ENCODE results near the gene FAM162B.
A peak's percentile ranks its signal among the peaks of the same experiment; 100 is the strongest.
"Not testable (repeated sequence)": the region's sequence is repeated elsewhere in the genome, so short reads cannot be mapped to it uniquely, and the experiment has no call there.

The FAM162B gene

DNA sequence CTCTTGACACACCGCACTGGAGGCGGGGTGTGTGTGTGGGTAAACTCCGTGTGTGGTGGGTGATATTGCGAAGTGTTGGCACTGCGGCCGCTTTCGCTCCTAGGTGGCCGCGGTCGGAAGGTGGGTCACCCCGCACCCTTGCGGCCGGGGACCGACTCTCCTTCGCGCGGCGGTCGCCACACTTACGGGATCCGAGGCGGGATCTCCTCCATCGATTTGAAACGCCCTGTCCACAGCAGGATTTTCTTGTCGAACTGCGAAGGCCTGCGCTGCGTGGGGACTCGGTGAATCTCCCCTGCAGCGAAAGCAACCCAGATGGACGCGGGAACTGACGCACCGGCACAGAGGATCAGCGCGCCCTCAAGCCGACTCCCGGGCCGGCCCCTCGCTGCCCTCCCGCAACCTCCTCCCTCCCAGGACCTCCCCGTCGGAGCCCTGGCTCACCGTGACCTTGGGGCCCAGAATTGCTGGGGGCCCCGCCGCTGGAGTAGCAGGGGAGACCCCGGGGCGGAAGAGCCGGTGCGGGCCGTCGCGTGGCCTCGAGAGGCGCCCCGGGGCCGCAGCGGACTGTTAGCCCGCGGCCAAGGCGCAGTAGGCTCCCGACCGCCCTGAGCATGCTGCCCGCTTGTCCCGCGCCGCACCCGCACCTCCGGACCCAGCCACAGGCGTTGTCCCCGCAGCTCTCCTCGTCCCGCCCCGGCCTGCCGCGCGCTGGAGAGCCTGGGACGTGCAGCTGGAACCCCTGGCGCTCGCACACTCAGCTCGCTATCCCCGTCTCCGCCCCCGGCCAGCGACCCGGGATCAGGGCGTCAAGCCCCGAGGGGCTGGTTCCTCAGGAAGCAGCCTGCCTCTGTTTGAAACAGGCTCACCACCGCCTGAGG is at the start of gene FAM162B:
TSS of gene FAM162B (minus strand) at position 759 of the 881 bp plus-strand sequence. CDS start at position 616, 143 bp downstream.
- FAIRE-seq, result no peak

DNA sequence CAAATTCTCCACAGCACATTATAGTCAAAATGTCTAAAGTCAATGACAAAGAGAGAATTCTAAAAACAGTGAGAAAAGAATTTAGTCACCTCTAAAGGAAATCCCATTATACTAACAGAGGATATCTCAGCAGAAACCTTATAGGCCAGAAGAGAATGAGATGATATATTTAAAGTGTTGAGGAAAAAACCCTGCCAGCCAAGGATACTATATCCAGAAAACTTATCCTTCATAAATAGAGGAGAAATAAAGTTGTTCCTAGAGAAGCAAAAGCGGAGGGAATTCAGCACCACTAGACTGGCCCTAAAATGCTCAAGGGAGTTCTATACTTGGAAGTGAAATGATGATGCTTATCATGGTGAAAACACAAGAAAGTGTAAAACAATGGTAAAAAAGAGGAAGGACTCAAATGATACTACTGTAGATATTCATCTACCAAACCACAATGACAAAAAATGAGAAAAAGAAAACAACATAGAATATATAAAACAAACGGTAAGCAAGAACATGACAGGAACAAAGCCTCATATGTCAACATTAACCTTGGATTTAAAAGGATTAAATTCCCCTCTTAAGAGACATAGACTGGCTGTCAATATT is 46.6 kb upstream of the FAM162B start:
- FAIRE-seq, result no peak

DNA sequence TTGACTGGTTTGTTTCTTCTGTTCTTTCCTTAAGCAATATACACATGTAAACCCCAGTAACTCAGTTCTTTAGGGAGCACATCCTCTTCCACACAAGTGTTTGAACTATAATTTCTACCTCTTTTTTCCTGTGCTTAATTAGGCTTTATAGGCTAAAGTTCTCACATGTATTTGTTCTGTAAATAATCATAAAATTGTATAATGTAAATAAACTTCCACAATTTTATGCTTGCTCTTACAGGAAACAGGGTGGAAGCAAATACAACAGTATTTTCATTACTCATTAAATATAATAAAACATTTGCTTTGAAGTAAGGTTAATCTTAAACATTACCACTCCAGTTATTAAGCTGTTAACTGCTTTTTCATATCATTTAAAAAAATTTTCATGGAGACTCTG is 36.5 kb upstream of the FAM162B start:
- no peak for FAIRE-seq

DNA sequence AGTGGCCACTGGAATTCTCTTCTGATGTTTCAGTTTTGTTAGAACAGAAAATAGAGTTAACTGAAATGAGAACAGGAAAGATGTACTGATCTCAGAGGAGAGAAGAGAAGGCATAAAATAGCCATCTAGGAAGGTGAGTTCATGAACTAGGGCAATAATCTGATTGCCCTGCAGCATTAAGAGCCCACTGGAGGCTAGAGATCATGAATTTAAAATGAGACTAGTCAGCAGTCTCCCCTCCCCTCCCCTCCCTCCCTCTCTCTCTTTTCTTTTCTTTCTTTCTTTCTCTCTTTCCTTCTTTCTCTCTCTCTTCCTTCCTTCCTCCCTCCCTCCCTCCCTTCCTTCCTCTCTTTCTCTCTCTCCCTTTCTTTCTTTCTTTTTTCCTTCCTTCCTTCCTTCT is 34.4 kb upstream of the FAM162B start:
- no peak for FAIRE-seq

DNA sequence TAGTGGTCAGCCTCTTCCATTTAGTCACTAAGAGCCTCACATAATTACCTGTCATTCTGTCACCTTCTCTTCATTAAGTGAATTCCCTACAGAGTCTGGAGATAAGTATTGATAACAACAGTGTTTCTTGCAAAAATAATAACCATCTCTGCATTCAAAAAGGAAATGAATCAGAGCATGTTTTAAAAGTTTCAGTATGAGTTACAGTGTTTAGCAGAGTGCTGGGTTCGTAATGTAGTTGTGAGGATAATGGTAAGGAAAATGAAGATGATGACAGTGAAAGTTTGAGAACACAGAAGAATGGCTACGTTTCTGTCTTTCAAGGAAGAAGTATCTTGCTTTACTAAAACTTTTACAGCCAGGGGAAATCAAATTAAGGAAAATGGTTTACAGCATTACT is 32.1 kb upstream of the FAM162B start:
- FAIRE-seq, result no peak

DNA sequence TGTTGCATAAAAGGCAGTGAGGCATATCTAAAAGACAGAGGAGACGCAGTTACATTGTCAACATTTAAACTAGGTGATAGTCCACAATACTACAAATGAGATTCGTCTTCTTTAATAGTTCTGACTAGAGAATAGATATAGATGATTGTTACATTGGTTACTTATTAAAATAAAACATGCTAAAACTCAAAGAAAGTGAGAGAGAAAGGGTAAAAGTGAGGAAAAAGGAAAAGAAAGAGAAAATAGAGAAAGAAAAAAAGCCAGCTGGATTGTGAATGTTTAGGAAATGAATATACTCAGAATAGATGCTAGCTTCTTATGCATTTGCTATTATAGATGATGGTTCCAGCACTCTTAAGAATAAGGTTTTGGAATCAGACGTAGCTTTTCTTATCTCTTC is 27.7 kb upstream of the FAM162B start:
- no peak for FAIRE-seq

DNA sequence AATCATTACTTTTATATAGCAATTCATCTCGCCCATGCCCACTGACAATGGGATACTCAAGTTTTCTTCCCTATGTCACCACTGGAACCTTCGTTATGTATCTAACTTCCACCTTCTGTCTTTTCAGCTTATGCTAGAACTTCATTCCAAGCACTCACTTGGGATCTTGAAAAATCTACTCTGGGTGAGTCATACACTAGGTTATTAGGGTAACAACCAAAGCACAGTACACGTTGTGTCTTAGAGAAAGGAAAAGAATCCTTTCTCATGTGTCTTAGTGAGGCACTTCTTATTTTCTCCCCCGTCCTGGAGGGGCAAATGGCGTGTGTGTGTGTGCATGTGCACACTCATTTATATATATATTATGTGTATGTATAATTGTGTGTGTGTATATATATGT is 18.3 kb upstream of the FAM162B start:
- FAIRE-seq, result no peak

DNA sequence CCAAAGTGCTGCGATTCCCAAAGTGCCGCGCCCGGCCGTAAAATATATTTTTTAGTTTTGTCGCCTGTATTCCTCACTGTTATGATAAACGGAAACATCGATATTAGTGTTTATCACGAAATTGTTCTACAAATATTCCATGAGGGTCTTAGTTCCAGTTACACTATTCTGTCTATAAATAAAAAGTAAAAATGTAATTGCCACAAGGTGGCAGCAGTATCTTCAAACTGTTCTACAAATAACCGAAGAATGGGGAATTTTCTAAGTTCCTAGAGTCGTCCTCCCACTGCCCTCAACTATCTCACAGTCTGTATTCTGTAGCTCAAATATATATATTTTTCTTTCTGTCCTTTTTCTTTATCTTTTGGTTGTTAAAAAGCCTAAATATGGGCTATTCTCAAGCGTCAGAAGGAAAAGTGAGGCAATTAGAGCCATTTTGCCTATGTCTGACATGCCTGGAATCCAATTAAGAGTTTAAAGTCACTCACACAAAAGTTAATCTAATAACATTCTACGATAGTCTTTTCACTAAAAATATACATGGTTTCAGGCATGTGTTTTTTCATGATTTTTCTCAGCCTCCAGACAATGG is 14.2 kb upstream of the FAM162B start:
- FAIRE-seq, result peak; percentile 94

DNA sequence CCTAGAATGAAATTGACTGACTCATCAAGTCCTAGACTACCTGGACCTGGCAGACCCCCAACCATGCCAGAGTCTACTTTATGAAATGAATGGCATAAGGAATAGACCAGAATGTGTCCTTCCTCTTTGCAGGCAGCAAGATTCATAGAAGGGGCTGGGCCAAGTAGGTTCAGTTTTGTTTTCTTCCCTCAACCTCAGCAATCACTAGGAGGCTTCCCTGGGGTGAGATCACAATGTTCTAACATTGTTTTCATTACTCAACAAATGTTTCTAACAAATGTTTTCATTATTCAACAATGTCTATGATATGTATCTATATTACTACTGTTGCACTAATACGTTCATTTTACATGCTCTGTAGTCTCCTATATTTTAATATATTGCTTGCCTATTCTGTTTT is 8.4 kb upstream of the FAM162B start:
- no peak for FAIRE-seq

DNA sequence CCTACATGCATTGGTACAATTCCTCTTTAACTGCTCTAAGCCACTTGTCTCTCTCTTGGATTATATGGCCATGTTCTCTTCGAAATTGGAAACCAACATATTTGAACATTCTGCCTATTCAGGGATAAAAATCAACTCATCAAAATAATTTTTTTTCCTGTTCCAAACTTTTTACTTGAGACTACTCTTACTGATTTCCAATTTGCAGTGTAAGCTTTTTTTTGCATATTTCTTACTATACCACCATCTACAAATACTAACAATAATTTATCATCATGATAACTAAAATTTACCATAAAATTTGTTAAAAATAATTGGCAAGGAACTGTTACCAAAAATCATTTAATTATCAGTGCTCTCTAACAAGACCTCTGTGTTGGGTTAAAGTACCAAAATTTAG is 6.9 kb upstream of the FAM162B start:
- no peak for FAIRE-seq

DNA sequence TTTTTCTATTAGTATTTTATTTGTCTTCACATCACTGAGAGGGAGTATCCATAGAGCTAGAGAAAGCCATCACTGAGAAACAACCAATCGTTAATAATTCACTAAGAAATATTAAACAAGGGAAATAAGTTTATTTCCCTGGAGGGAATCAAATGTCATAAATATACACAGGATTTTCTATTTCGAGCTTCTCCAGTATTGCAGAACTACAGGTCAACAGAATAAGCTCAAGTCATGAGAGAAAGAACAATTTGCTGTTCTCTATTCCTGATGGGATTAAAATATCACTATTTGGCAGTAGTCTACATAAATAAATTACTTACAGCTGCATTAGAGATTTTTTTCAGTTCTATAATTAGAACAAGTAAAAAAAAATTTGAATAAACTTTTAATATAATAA is 2.2 kb upstream of the FAM162B start:
- FAIRE-seq, result no peak

DNA sequence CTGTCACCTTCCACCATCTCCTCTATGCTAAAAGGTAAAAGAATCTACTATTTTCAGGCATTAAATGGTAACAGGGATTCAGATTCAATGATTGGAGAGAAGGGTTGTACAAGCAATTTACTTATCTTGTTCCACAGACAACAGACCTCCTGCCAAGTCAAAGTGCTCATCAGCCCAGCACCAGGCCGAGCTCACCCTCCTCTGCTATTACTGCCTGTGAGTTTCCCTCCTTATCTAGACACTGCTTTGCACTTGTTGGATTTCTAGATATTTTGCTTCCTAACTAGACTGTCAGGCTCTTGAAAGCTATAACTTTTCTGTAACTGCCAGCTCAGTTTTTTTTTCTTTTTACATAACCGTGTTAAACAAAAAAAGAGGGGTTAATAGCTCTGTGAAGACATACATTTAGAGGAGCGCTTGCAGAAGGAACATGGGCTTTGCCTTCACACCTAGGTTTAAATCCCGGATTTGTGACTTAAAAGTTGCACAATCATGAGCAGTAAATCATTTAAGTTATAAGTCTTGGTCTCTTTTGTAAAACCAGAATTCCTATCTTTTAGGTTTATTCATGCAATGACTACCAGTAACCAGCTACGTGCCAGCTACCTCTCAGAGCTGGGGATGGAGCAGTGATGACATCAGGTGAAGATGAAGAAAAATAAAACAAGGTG is 1.1 kb upstream of the FAM162B start:
- FAIRE-seq, result no peak

DNA sequence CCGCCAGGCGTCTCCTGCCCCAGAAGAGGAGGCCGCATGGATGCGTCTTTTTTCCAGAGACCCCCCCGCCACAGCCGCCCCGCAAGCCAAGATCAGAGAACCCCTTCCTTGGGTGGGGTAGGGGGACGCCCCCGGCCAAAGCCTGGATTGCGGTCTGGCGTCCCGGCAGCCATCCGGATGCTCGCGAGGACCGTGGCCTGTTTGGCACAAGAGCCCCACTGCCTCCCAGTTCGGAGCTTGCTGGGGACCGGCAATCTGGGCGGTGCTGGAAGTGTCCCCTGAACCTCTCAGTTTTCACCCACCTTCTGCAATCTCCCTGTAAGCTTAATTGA is 924 bp downstream of the FAM162B start:
- FAIRE-seq, result no peak

DNA sequence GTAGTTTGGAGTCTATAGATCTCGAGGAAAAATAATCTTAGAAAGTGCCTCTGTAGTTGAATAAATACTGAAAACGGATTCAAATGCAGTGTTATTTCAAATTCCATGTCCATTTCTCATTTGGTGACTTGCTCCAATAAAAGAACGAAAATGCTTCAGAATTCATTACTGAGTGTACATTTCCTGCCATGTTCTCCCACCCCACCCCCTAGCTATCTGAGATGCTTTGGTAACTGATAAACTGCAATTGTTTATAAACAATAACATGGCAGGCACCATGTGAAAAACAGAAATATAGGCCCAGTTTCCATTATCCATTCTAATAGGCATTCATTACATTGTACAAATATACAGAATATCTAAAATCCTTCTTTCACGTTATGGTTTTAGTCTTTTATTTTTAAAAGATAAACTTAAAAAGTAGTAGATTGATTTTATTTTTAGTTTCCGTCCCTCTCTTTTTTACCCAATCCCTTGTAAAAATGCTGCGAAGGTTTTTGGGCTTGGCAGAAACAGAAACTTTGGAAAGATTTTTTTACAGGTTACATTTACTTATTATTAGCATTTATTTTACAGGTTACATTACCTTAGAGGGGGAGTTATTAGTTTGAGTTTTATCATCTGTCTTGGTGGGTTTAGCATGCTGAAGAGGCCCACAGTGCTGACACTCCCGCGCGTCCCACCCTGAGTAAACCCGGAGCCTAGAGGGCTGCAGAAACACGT is 1.5 kb downstream of the FAM162B start:
- FAIRE-seq, result no peak

DNA sequence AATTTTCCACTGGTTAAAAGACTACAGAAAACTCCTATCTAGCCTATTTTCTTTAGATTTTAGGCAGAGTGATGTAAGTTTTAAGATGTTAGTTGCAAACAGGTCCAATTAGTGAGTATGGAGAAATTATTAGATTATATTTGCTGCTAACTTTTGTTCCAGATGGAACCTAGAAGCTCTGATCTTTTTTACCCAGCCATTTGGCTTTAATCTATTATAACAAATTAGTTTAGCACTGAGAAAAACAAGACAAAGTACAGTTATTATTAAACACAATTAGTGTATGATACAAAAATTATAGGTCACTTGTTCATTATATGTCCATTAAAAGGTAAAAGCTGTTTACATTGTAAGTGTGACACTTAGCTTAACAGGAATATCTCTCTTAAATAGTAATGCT is 2.5 kb downstream of the FAM162B start:
- no peak for FAIRE-seq

DNA sequence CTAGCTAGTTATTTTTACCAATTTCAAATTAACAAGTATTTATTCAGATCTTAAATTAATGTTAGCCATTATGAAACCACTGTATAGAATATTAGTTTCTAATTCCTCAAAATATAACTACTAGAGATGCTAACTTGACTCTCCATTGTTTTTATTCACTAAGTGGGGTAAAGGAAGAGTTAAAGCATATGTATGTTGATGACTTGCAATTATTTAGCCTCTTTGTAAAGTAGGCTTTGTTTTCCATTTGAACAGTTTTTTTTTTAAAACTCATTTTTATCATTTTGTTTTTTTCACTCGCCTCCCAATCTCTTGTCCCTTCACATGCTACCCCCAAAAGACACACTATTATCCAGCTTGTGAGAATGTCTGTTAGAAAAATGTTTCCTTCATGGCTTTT is 3.3 kb downstream of the FAM162B start:
- FAIRE-seq, result no peak

DNA sequence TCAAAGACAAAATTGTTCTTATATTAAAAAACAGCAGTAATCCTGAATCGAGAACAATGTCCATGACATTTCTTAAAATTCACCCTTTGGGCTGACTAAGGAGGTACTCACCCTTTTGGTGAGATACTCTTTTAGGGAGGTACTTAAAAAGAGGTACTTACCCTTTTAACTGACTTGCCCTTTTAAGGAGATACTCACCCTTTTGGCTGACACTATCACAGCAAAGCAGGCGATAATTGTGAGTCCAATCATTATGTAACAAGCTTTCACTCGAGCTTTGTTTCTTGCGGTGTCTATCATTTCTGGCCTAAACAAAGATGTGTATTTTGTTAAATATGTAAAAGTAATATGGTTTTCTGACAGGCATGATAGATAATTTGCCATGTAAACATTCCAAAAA is 3.7 kb downstream of the FAM162B start:
- FAIRE-seq, result no peak

DNA sequence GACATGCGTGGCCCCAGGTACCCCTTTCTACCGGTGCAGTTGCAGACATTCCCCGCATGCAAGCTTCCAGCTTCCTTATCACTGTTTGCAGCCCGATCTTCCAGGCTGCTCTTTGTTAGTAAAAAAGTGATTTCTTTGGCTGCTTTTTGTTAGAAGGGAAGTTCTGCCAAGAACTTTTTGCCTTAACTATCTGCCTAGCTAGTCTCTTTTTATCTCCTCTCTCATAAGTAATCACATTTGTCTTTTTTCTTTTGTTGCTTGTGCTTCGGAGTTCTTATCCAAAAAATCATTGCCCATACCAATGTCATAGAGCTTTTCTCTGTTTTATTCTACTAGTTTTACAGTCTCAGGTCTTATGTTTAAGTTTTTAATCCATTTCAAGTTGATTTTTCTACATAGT is 20.3 kb downstream of the FAM162B start:
- no peak for FAIRE-seq

DNA sequence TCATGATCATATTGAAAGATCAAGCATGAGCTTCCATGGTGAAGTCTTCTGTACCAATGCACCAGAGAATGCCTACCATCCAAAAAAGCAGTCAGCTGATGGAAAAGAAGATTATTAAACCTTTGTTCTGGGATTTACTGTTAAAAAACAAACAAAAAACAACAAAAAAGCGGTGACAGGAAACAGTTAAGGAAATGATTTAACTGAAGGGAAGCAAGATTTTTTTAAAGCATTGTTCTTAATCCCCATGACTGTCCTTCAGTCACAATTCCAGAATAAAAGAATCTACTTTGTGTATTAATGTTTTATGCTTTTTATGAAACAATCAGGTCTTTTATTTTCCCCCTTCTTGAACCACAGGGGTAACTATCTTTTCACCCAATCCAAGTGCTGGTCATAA is 23.9 kb downstream of the FAM162B start:
- FAIRE-seq, result no peak

DNA sequence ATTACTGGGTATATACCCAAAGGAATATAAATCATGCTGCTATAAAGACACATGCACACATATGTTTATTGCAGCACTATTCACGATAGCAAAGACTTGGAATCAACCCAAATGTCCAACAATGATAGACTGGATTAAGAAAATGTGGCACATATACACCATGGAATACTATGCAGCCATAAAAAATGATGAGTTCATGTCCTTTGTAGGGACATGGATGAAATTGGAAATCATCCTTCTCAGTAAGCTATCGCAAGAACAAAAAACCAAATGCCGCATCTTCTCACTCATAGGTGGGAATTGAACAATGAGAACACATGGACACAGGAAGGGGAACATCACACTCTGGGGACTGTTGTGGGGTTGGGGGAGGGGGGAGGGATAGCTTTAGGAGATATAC is 25.0 kb downstream of the FAM162B start:
- FAIRE-seq, result not testable (repeated sequence)

DNA sequence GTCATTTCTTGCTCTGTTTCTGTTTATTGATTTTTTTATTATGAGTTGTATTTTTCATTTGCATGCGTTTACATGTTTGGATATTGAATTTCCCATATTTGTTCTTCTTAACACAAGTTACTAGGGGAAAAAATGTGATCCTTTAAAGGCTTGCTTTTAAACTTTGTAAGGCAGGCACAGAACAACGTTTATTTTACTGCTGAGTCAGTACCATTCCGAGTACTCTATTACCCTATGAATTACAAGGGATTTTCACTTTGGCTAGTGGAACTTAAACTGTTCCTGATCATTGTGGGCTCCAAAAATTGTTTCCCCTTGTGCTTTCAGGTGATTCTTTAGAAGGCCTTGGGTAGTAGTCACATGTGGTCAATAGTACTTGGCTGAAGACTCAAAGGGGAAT is 28.5 kb downstream of the FAM162B start:
- FAIRE-seq, result no peak

DNA sequence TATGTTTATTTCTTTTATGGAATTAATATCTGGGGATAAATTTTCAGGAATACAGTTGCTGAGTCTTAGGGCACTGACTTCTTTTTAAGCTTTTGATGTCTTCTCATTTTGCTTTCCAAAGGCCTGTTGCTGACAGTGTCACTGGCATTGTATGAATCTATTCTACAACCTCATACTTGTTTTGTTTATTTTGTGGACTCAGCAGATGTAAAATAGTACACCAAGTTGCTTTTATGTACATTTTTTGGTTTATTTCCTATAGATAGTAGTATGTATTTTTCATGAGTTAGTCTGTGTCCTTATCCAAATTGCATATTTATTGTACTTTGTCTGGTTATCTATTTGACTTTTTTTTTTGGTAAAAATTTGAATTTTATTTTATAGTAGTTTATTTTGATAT is 35.0 kb downstream of the FAM162B start:
- FAIRE-seq, result no peak

DNA sequence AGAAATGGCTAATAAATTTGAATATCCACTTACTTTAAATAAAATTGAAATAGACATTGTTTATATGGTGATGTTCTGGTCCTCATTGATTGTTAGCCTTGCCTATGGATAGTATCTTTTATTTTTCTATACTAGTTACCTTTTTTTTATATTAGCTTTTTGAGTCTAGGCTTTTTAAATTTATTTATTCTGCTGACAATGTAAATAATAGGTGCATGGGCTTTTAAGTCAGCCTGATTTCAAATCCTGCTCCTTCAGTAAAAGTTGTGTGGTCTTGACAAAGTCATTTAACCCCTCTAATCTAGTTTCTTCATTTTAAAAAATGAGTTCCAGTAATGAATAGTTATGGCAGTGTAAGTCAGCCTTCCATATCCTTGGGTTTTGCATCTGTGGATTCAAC is 38.6 kb downstream of the FAM162B start:
- no peak for FAIRE-seq

Data from TTC549 (cell line).